ENCODE measurements around the gene KANK2. TPM values are rescaled to one million over a fixed set of nuclear protein-coding genes. Genes with fewer than 3 reads are reported as not detected.

Gene KANK2
- 100 to 1,000 TPM; 132 to 167 (median 156) TPM for total RNA-seq (2021; fragmentation: NEBNext Ultra II Directional; extraction: Animal tissue kit (Norgen Biotek cat#: 25700))
- long read RNA-seq, full-length matches to known transcripts, result 4 of 71 reads
- long read RNA-seq, partial matches to known transcripts, result 12 of 71 reads
- long read RNA-seq, other reads (novel, unspliced or antisense), result 55 of 71 reads

GRCh38 chr19:11197291-11198174, at the start of gene KANK2:
Gene KANK2, minus strand, starts transcription at chr19:11197545. Its CDS starts 3,034 bp downstream, at chr19:11194511.
- Mint-ChIP-seq H3K27ac (peak within 1 kb of the TSS; percentile 81), H3K4me3 (peak within 1 kb of the TSS; percentile 88), H3K4me1 (ENCODE audit: low read depth) (peaks cover 26% of the 10 kb centered on the region), H3K36me3 (ENCODE audit: low read depth) (peaks cover 9% of the 10 kb centered on the region), H3K27me3 (ENCODE audit: insufficient read depth) (0 out of 2 replicates have a peak, but pooled peaks cover 1% of the 10 kb centered on the region), H3K9me3 (no peaks in the 10 kb centered on the region)
- peak; percentile 35 for DNase-seq
- TF ChIP-seq CTCF (IDR thresholded peaks at IDR 0.05), result peak; percentile 24; the same call in 1 of the 2 replicates

GRCh38 chr19:11246941-11247340, 49.6 kb upstream of the KANK2 start:
- no peaks in the 10 kb centered on the region for H3K9me3 Mint-ChIP-seq
- no peak overlapping the region for H3K4me3 Mint-ChIP-seq
- DNase-seq, result no peak
- no peak overlapping the region for H3K27ac Mint-ChIP-seq
- no peaks in the 10 kb centered on the region for H3K27me3 Mint-ChIP-seq (ENCODE audit: insufficient read depth)
- no peak for TF ChIP-seq CTCF (IDR thresholded peaks at IDR 0.05)
- peaks cover 4% of the 10 kb centered on the region; the same call in 1 of the 2 replicates for H3K4me1 Mint-ChIP-seq (ENCODE audit: low read depth)
- peaks cover 4% of the 10 kb centered on the region for H3K36me3 Mint-ChIP-seq (ENCODE audit: low read depth)

GRCh38 chr19:11244846-11245589, 47.7 kb upstream of the KANK2 start:
- no peak overlapping the region for H3K27ac Mint-ChIP-seq
- H3K4me3 Mint-ChIP-seq, result no peak overlapping the region
- no peak for TF ChIP-seq CTCF (IDR thresholded peaks at IDR 0.05)
- peaks cover 4% of the 10 kb centered on the region; the same call in 1 of the 2 replicates for H3K4me1 Mint-ChIP-seq (ENCODE audit: low read depth)
- no peaks in the 10 kb centered on the region for H3K27me3 Mint-ChIP-seq (ENCODE audit: insufficient read depth)
- DNase-seq, result no peak
- no peaks in the 10 kb centered on the region for H3K9me3 Mint-ChIP-seq
- peaks cover 4% of the 10 kb centered on the region for H3K36me3 Mint-ChIP-seq (ENCODE audit: low read depth)

- Mint-ChIP-seq H3K9me3 (no peaks in the 10 kb centered on the region), H3K36me3 (ENCODE audit: low read depth) (peaks cover 9% of the 10 kb centered on the region), H3K4me3 (no peak overlapping the region), H3K27ac (no peak overlapping the region), H3K27me3 (ENCODE audit: insufficient read depth) (no peaks in the 10 kb centered on the region; the same call in 1 of the 2 replicates), H3K4me1 (ENCODE audit: low read depth) (peaks cover 4% of the 10 kb centered on the region; the same call in 1 of the 2 replicates)
- no peak for DNase-seq
- no peak for TF ChIP-seq CTCF (IDR thresholded peaks at IDR 0.05)
Measured at GRCh38 chr19:11243798-11244169, 46.4 kb upstream of the KANK2 start.
